Suppressor macrophage (primary cell): ENCODE results near the gene C20orf96.
"Not testable (repeated sequence)": the region's sequence is repeated elsewhere in the genome, so short reads cannot be mapped to it uniquely, and the experiment has no call there.

Experiments
- DNase-seq, 4 experiments: peaks; one replicate each; pipeline ENCODE4 v3.0.0-alpha.2; 2020 to 2022

C20orf96 gene

GRCh38 chr20:235891-236290 is 54.7 kb downstream of the C20orf96 start:
- peak; percentile 12 to 70 (median 45) for DNase-seq

- DNase-seq = peak; percentile 11 to 63 (median 52)
Observed at GRCh38 chr20:227439-228105, 63.0 kb downstream of the C20orf96 start.

- DNase-seq = no peak
Observed at GRCh38 chr20:226958-227357, 63.6 kb downstream of the C20orf96 start, which contains the start of gene DEFB129. Gene DEFB129 (plus strand): TSS chr20:227258. CDS start chr20:227289, 31 bp downstream.

GRCh38 chr20:225879-226278 is 64.7 kb downstream of the C20orf96 start:
- not testable (repeated sequence) for DNase-seq

GRCh38 chr20:221258-221830 is 69.2 kb downstream of the C20orf96 start:
- DNase-seq = no peak
